ENCODE measurements around the gene ZNF766. TPM values are rescaled to one million over a fixed set of nuclear protein-coding genes. Genes with fewer than 3 reads are reported as not detected.

Gene ZNF766
- total and polyA plus RNA-seq, 9 of the 15 experiments (the other 6 are each of a cell fraction or from before 2014, with no cell fraction given): 6.7 to 23.0 (median 11.2) TPM

DNA sequence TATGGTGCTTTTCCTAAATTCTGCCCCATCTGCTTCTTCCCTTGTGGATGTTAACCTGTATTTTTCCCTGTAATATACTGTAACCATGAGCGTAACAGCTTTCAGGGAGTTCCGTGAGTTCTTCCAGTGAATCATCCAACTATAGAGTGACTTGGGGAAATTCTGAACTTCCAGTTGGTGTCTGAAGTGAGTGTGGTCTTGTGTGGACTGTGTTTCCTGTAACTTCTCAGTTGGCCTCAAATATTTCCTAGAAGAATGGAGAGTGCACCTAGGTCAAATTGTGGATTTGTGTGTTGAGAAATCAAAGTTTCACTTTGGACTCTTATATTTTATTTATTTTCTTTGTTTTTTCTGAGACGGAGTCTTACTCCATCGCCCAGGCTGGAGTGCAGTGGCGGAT lies 11.0 kb upstream of the ZNF766 start:
- H3K36me3 ChIP-seq (ENCODE audit: control insufficient read depth, insufficient read depth, low read length): no peaks in the 10 kb centered on the region
- in situ Hi-C loops (cut with MboI): no loop called here
- intact Hi-C loops (cut with micrococcal nuclease): no loop called here
- no peaks in the 10 kb centered on the region; the same call in 1 of the 2 replicates for H3K9me3 ChIP-seq (replicated peaks; ENCODE audit: control insufficient read depth, insufficient read depth, low read depth, low read length)
- H3K79me2 ChIP-seq (ENCODE audit: control insufficient read depth, insufficient read depth, low read length): no peaks in the 10 kb centered on the region
- ATAC-seq (no peak), FAIRE-seq (no peak), DNase-seq (ENCODE audit: extremely low read depth in 1 of 4, low spot score in 3 of 4) (no peak)
- H3K27me3 ChIP-seq (ENCODE audit: control insufficient read depth in 2 of 2, insufficient read depth in 2 of 2, low read length in 2 of 2): peaks cover 4 to 7% of the 10 kb centered on the region in 2 experiments; a peak in 1 of 5 replicates
- no peaks in the 10 kb centered on the region for H4K20me1 ChIP-seq (replicated peaks; ENCODE audit: control insufficient read depth, insufficient read depth, low read length)
- H3K4me1 ChIP-seq (replicated peaks in 1 of 2; ENCODE audit: control insufficient read depth in 2 of 2, insufficient read depth in 2 of 2, low read length in 2 of 2): no peaks in the 10 kb centered on the region
- no peak overlapping the region for H3K27ac ChIP-seq (ENCODE audit: extremely low read depth, low read depth, low read length)
- no TSS peak for BruUV-seq (replicated peaks)
- 0% methylated on average over 5 of the region's 5 CpGs for WGBS (ENCODE audit: insufficient coverage, low coverage, missing lambda C conversion rate)
- H2AFZ ChIP-seq (ENCODE audit: low read depth, low read length): no peak overlapping the region
- no peak overlapping the region for H3K4me2 ChIP-seq (ENCODE audit: insufficient read depth, low read length)
- ChIA-PET POLR2A (no interaction called here), CTCF (ENCODE audit: low intra/inter-chr PET ratio) (no interaction called here)
- no peak overlapping the region for H3K9ac ChIP-seq (ENCODE audit: insufficient read depth in 1 of 2, low read depth in 2 of 2, low read length in 2 of 2)
- no peaks in the 10 kb centered on the region for H3K9me1 ChIP-seq (ENCODE audit: control insufficient read depth, insufficient read depth, low read length)
- no peak overlapping the region for H3K4me3 ChIP-seq
- TF ChIP-seq NEUROD1 (IDR thresholded peaks at IDR 0.05; ENCODE audit: borderline replicate concordance, low read depth, low read length, partially characterized antibody) (no peak), KLF10 (CRISPR knock-in tag; IDR thresholded peaks at IDR 0.05) (no peak), ZNF24 (IDR thresholded peaks at IDR 0.05) (no peak), THAP7 (CRISPR knock-in tag; IDR thresholded peaks at IDR 0.05) (no peak), SAFB (IDR thresholded peaks at IDR 0.05; ENCODE audit: borderline replicate concordance, low read depth, low read length) (no peak), POLR3G (IDR thresholded peaks at IDR 0.05; ENCODE audit: extremely low read depth, insufficient read length, insufficient replicate concordance) (no peak), EHMT2 (IDR thresholded peaks at IDR 0.05) (no peak), GATAD2B (IDR thresholded peaks at IDR 0.05; ENCODE audit: borderline replicate concordance) (no peak), GATA2 (CRISPR knock-in tag; IDR thresholded peaks at IDR 0.05) (no peak), MCM2 (IDR thresholded peaks at IDR 0.05; ENCODE audit: low read depth) (no peak), NFXL1 (CRISPR knock-in tag; IDR thresholded peaks at IDR 0.05) (no peak), TAF15 (IDR thresholded peaks at IDR 0.05; ENCODE audit: low read depth, low read length) (no peak), CBX5 (IDR thresholded peaks at IDR 0.05; ENCODE audit: borderline replicate concordance, low read depth) (no peak), ZKSCAN8 (CRISPR knock-in tag; IDR thresholded peaks at IDR 0.05) (no peak)
- TF ChIP-seq, protein P1, sequence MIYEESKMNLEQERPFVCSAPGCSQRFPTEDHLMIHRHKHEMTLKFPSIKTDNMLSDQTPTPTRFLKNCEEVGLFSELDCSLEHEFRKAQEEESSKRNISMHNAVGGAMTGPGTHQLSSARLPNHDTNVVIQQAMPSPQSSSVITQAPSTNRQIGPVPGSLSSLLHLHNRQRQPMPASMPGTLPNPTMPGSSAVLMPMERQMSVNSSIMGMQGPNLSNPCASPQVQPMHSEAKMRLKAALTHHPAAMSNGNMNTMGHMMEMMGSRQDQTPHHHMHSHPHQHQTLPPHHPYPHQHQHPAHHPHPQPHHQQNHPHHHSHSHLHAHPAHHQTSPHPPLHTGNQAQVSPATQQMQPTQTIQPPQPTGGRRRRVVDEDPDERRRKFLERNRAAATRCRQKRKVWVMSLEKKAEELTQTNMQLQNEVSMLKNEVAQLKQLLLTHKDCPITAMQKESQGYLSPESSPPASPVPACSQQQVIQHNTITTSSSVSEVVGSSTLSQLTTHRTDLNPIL (CRISPR knock-in tag; IDR thresholded peaks at IDR 0.05): no peak
